ENCODE results near the gene RNF5.

- TF ChIP-seq, protein P1, sequence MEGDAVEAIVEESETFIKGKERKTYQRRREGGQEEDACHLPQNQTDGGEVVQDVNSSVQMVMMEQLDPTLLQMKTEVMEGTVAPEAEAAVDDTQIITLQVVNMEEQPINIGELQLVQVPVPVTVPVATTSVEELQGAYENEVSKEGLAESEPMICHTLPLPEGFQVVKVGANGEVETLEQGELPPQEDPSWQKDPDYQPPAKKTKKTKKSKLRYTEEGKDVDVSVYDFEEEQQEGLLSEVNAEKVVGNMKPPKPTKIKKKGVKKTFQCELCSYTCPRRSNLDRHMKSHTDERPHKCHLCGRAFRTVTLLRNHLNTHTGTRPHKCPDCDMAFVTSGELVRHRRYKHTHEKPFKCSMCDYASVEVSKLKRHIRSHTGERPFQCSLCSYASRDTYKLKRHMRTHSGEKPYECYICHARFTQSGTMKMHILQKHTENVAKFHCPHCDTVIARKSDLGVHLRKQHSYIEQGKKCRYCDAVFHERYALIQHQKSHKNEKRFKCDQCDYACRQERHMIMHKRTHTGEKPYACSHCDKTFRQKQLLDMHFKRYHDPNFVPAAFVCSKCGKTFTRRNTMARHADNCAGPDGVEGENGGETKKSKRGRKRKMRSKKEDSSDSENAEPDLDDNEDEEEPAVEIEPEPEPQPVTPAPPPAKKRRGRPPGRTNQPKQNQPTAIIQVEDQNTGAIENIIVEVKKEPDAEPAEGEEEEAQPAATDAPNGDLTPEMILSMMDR (conservative IDR thresholded peaks at IDR 0.05; ENCODE audit: low read length): no peak
- TF ChIP-seq EZH2phosphoT487 (IDR thresholded peaks at IDR 0.05; ENCODE audit: borderline replicate concordance): no peak
Measured at GRCh38 chr6:32189742-32190053, 11.5 kb downstream of the RNF5 start.

Data from Loucy (cell line).